DMS114 treated with DMSO at 0.1 percent for 48 hours (cell line): ENCODE measurements around the gene CD99L2.
"Not testable (repeated sequence)": the region's sequence is repeated elsewhere in the genome, so short reads cannot be mapped to it uniquely, and the experiment has no call there.

Experiments used
- DNase-seq: peaks from one replicate; lab custom pipeline; 2025; ENCODE audit not compliant: unreplicated experiment; lab: John Stamatoyannopoulos, UW

CD99L2 gene

DNA sequence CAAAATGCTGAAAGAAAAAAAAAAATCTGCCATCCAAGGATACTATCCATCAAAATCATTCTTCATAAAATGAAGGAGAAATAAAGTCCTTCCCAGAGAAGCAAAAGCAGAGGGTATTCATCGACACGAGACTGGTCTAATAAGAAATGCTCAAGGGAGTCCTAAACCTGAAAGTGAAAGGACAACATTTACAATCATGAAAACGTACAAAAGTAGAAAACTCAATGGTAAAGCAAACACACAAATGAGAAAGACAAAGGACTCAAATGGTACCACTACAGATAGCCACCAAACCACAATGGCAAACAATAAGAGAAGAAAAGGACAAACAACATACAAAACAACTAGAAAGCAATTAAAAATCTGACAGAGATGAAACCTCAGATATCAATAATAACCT is 41.0 kb downstream of the CD99L2 start:
- DNase-seq: no peak

DNA sequence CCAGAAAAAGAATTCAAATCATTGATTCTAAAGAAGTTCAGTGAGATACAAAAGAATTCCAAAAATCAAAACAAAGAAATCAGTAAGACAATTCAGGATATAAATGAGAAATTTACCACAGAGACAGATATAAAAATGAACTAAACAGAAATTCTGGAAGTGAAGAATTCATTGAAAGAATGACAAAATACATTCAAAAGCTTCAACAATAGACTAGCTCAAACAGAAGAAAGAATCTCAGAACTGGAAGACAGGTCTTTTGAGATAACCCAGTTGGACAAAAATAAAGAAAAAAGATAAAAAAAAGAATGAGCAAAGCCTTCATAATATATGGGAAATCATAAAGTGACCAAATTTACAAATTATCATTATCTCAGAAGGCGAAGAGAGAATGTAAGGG is 41.7 kb downstream of the CD99L2 start:
- no peak for DNase-seq

DNA sequence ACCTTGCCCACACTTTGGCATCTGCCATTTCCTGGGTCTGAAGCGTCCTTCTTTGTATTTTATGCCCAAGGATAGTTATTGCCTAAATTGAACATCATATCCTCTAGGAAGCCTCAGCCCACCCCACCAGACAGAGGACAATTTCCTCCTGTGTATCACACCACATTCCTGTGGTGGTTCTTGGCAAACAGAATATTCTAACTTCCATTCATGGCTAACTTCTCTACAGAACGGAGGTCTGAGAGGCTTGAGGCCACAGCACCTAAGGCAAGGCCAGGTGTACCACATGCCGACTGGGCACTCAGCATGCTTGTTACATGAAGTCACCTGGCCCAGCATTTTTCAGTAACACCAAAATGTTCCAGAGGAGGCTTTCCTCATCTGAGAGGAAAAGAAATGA is 42.4 kb downstream of the CD99L2 start:
- DNase-seq: no peak

DNA sequence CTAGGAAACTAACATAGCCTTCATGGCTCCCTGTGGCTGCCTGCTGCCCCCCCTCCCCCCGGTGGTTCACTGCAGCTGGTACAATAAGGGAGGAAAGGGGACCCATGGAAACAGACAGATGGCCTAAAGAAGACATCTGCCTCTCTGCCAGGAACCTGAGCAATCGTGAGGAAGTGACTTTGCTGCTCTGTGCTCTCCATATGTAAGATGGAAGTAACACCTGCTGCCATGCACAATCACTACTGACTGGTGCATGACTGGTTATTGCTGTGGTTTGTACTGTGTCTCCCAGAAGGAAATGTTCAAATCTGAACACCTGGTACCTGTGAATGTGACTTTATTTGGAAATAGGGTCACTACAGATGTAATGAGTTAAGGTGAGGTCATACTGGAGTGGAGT is 43.6 kb downstream of the CD99L2 start:
- no peak for DNase-seq

DNA sequence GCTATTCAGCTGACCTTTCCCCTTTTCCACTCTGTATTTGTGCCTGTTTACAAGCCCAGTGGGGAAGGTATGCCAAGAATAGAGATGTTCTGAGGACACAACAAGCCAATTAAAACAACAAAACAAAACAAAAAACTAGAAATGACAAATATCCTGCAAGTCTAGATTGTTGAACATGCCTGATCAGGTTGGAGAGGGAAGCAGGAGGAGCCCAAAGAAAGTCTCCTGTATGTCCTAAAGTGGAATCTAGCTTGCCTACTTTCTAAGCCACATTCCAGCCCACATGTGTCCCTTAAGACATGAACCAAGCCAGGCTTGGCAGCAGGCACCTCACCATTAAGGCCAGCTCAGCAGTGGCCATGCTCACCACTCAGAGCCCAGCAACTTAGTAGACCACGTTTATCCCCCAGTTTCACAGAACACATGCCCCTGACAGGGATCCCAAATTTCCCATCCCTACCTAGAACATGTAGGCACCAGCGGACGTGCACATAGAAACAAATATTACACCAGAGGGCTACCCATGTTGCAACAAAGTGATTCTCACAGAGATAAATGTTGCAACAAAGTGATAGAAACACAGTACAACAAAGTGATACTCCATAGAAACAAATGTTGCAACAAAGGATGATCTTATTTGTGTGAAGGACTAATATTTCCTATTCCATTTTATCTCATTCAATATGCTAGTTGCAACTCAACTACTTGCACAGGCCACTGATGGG is 48.3 kb downstream of the CD99L2 start:
- no peak for DNase-seq

DNA sequence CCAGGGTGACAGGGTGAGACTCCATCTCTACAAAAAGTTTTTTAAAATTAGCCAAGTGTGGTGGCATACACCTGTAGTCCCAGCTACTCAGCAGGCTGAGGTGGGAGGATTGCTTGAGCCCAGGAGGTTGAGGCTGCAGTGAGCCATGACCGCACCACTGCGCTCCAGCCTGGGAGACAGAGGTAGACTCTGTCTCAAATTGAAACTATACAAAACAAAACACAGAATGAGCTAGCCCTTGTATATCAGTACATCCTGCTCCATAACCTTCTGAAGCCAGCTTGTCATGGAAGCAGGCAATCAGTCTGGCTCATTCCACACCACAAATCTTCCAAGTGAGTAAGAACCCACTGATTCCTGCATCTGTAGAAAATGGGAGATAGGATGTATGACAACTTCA is 49.0 kb downstream of the CD99L2 start:
- no peak for DNase-seq

DNA sequence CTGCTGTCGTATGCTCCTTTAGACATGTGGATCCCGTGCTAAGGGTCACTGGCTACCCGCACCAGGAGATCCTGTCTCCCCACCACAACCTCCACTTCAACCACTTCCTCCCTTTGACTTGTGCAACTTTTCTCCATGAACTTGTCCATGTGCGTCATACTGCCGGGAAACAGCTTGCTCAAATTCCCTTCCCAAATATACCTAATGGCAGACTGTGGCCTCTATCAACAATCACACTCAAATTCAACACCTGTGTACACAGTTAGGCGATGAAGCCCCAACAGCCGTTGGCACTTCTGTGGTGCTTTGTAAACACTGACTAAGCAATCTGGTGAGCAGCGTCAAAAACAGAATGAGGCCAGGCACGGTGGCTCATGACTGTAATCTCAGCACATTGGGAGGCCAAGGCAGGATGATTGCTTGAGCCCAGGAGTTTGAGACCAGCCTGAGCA is 49.5 kb downstream of the CD99L2 start:
- no peak for DNase-seq

DNA sequence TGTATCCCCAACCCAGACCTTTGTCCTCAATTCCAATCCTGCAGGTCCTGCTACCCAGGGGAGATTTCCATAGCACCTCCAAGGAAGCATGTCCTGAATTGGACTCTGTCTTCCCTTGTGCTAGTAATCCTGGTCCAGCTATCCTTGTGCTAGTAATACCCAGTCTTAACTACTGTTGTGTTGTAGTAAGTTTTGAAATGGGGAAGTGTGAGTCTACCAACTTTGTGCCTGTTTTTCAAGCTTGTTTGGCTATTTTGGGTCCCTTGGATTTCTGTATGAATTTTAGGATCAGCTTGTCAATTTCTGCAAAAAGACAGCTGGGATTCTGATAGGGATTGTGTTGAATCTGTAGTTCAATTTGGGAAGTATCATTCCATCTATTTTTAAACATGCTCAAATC is 51.4 kb downstream of the CD99L2 start:
- no peak for DNase-seq

DNA sequence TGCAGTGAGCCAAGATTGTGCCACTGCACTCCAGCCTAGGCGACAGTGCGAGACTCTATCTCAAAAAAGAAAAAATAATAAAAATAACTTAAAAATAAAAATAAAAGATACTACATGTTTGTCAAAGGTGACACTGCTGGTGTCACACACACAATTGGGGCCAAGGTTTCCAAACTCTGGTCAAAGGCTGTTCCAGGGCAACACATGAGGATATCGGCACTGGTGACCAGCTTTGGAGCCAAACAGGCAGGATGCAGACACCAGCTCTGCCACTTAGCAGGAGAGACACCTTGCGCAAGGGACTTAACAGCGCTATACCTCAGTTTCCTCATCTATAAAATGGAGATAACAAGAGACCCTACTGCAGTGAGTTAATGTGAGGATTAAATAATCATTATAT is 52.3 kb downstream of the CD99L2 start:
- no peak for DNase-seq

DNA sequence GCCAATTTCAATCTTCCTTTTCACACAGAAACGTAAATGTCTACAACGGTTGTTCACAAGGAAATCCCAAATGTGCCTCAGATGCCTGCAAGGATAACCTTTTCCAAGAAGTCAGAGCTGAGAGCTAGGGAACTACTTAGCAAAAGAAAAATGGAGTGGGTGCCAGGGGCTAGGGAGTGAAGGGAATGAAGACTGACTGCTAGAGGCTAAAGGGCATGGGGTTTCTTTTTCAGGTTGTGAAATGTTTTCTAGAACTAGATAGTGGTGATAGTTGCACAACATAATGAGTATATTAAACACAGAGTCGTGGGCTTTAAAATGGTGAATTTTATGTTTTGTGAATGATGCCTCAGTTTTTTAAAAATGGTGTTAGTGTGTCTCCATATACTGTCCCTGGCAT is 53.4 kb downstream of the CD99L2 start:
- DNase-seq: no peak

DNA sequence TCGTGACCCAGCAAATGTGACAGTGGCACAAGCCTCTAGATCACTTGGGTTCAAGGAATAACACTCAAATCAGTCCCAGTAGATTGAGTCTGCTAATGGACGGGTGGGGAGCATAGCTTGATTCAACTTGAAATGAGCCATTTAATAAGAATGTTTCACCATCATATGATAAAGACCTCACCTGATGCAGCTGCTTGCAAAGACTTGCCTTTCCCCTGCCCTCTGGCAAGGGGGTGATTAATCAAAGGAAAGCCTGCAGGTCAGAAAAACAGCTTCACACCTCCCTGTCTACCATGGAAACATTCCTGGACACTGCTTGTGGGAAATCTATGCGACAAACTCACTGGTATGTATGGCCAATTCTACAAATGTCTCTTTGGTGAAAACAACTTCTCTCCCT is 54.5 kb downstream of the CD99L2 start:
- DNase-seq: no peak

DNA sequence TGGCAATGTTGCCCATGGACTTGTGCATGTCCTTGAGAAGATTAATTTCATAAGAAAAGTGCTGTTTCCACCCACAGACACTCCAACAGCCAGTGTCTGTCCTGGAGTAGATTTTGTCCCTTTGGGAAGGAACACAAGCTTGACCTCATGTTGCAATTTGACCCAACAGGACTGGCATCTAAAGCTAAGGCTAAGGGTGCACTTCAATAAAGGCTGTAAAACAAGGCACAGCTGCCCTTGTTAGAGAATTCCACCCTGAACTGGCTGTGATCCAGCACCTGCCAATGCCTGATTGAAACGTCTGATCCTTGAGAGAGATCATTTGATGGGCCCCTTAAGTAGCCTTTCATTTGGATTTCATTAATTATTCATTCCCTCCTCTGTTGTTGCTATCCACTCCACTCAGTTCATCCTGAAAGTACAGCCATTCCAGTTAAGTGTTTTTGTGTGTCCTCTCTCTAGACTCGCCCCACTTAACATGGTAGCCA is 56.2 kb downstream of the CD99L2 start:
- no peak for DNase-seq

DNA sequence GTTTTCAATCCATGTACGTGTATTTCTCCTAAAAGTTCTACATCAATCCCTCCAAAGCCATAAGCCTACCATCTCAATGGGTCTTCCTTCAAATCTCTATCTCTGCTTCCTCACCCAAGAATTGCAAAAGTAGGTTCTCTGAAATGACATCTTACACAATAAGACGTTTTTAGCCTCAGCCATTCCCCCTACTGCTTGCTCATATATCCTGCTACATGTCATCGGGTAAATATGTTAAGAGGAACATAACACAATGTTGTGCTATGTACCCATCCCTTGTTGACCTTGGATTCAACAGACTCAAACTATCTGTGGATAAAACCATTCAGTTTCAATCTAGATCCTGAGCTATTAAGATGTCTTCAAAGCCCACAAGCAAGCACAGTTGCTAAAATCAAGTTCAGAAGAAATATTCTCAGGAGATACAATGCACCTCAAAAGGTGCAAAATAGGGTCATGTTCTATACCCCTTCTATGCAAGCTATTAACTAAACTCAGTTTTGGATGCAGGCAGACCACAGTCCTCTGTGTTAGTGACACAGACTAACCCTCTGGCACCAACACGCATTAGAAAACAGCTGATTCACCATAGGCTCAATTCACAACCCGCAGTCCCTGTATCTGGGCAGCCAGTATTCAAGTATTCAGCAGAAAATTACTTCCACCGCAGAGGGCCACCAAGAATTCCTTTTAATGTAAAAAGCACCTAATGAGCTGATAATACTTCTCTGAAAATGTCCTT is 56.8 kb downstream of the CD99L2 start:
- no peak for DNase-seq

DNA sequence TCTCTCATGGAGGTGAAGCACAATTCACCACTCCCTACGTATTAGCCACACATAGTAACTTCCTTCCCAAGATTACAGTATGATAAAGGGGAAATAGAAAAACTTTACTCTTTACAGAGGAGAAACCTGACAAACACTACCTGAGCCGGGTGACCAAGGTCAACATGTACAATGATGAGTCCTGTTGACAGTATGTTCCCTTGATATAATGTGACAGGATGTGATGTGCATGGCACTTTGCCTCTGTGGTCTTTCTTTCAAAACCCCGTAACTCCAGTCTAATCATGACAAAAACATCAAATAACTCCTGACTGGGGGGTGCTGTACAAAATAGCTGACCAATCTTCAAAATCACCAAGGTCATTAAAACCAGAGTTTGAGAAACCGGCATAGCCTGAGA is 60.6 kb downstream of the CD99L2 start:
- no peak for DNase-seq

DNA sequence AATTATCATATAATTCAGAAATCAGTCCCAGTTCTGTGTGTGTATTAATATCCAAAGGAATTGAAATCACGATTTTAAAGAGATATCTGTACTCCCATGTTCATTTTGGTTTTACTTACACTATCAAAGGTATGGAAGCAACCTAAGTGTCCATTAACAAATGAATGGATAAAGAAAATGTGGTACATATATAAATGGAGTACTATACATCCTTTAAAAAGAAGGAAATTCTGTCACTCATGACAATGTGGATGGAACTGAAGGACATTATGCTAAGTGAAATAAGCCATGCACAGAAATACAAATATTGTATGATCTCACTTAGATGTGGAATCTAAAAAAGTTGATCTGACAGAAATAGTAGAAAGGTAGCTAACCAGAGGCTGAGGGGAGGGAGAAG is 63.8 kb downstream of the CD99L2 start:
- DNase-seq: no peak

DNA sequence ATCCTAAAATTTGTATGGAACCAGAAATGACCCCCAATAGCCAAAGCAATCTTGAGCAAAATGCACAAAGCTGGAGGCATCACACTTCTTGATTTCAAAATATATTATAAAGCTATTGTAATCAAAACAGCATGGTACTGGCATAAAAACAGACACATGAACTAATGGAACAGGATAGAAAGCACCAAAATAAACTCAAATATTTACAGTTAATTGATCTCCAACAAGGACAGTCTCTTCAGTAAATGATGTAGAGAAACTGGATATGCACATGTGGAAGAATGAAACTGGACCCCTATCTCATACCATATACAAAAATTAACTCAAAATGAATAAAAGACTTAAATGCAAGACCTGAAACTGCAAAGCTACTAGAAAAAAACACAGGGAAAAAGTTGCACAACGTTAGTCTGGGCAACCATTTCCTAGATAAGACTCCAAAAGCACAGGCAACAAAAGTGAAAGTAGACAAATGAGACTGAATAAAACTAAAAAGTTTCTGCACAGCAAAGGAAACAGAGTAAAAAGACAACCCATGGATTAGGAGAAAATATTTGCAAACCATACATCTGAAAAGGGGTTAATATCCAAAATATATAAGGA is 64.9 kb downstream of the CD99L2 start:
- DNase-seq: no peak

DNA sequence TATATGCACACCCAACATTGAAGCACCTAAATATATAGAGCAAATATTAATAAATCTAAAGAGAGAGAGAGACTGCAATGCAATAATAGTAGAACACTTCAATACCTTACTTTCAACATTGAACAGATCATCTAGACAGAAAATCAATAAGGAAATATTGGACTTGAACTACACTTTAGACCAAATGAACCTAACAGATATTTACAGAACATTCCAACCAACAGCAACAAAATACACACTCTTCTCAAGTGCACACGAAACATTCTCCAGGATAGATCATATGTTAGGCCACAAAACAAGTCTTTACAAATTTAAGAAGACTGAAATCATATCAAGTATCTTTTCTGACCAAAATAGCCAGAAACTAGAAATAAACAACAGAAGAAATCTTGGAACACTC is 66.6 kb downstream of the CD99L2 start:
- no peak for DNase-seq

DNA sequence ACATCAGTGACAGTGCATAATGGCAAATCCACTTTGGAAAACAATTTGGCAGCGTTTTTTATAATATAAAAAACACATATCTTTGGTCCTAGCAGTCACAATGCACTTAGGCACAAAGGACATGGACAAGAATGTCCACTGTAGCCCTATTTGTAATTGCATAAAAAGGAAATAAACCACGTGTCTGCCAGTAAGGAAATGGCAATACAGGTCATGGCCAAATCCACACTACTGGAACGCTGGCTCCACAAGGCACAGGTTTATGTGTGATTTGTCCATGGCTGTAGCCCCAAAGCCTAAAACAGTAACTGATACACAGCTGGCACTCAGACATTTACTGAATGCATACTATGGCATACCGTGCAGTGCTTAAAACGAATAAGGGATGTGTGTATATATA is 69.7 kb downstream of the CD99L2 start:
- no peak for DNase-seq

DNA sequence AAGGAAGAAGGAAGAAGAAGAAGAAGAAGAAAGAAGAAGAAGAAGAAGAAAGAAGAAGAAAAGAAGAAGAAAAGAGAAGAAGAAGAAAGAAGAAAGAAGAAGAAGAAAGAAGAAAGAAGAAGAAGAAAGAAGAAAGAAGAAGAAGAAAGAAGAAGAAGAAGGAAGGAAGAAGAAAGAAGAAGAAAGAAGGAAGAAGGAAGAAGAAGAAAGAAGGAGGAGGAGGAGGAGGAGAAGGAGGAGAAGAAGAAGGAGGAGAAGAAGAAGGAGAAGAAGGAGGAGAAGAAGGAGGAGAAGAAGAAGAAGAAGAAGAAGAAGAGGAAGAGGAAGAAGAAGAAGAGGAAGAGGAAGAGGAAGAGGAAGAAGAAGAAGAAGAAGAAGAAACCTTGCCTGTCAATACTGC is 74.1 kb downstream of the CD99L2 start:
- not testable (repeated sequence) for DNase-seq

DNA sequence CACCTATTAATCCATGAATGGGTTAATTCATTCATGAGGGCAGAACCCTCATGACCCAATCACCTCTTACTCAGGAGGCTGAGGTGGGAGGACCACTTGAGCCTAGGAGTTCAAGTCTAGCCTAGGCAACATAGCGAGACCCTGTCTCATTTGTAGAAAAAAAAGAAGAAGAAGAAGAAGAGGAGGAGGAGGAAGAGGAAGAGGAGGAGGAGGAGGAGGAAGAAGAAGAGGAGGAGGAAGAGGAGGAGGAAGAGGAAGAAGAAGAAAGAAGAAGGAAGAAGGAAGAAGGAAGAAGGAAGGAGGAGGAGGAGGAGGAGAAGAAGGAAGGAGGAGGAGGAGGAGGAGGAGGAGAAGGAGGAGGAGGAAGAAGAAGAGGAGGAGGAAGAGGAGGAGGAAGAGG is 74.6 kb downstream of the CD99L2 start:
- DNase-seq: not testable (repeated sequence)

DNA sequence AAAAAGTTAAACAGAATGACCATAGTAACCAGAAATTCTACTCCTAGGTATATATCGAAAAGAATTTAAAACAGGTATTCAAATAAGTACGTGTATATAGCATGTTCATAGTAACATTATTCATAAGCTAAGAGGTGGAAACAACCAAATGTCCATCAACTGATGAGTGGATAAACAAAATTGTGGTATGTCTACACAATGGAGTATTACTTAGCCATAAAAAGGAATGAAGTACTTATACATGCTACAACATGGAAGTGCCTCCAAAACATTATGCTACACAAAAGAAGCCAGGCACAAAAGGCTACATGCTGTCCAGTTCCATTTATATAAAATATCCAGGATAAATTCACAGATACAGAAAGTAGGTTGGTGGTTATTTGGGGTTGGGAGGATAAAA is 76.5 kb downstream of the CD99L2 start:
- DNase-seq: no peak

DNA sequence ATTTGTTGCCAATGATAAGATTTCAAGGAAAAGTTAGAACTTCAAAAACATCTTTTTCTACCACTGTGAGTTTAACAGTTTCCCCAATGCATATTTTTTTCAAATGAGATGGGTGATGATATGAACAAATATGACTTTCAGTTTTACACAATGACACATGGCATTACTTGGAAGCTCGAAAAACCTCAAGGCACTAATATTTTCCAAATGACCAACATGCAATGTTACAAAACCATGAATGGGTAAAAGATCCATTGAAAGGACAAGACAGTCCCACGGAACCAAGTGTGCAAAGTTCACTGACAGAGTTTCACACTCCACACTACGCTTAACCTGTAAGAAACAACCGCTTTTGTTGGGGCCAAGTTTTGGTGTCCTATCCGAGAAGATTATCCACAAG is 84.5 kb downstream of the CD99L2 start:
- DNase-seq: no peak
